ENCODE data around the gene FAM110A. TPM values are rescaled to one million over a fixed set of nuclear protein-coding genes. Genes with fewer than 3 reads are reported as not detected.

The FAM110A gene
- total and polyA plus RNA-seq, 2 of the 8 experiments (the other 6 are each of a cell fraction or from before 2014, with no cell fraction given), result 10.1 to 10.9 TPM

DNA sequence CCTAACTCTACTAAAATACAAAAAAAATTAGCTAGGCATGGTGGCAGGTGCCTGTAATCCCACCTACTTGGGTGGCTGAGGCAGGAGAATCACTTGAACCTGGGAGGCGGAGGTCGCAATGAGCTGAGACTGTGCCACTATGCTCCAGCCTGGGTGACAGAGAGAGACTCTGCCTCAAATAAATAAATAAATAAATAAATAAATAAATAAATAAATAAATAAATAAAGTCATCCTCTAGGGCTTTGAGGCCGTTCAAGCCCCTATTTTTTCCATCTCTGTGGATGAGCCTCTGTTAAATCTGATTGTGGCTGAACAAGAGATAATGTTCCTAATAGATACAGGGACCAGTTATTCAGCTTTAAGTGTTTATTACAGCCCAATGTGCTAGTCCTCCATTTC lies 31.8 kb upstream of the FAM110A start:
- Histone ChIP-seq H3K27ac (ENCODE audit: low read depth, low read length) (no peak overlapping the region), H4K91ac (replicated peaks; ENCODE audit: insufficient read length, low read length) (no peak overlapping the region), H3K23ac (ENCODE audit: insufficient read length) (no peak overlapping the region), H2BK15ac (ENCODE audit: low read length) (no peak overlapping the region), H3K27me3 (replicated peaks in 1 of 4; ENCODE audit: control insufficient read depth in 3 of 4, extremely low read depth in 1 of 4, insufficient read depth in 3 of 4, low read length in 3 of 4) (no peaks in the 10 kb centered on the region), H3K23me2 (ENCODE audit: low read depth, low read length) (no peaks in the 10 kb centered on the region), H2AFZ (ENCODE audit: low read length) (no peak overlapping the region), H2BK5ac (ENCODE audit: low read depth, low read length) (no peak overlapping the region), H2BK12ac (ENCODE audit: low read depth, low read length) (no peak overlapping the region), H3K36me3 (ENCODE audit: control insufficient read depth in 2 of 4, insufficient read depth in 4 of 4, low read length in 3 of 4) (no peaks in the 10 kb centered on the region), H3K4ac (replicated peaks; ENCODE audit: insufficient read length, low read depth, low read length) (no peak overlapping the region), H2BK120ac (replicated peaks; ENCODE audit: low read depth, low read length) (no peak overlapping the region), H3K4me2 (ENCODE audit: insufficient read depth in 1 of 2, low read depth in 2 of 2, low read length in 2 of 2) (no peak overlapping the region), H3K18ac (ENCODE audit: extremely low read depth, low read length) (no peak overlapping the region), H3K79me2 (ENCODE audit: control insufficient read depth in 1 of 2, insufficient read depth in 2 of 2, low read length in 2 of 2) (no peaks in the 10 kb centered on the region), H3K14ac (ENCODE audit: insufficient read length) (no peak overlapping the region), H3K9ac (replicated peaks in 1 of 4; ENCODE audit: extremely low read depth in 1 of 4, low read depth in 3 of 4, low read length in 3 of 4) (no peak overlapping the region), H3K4me3 (ENCODE audit: extremely low read depth in 1 of 4, insufficient read depth in 2 of 4, low read depth in 3 of 4, low read length in 4 of 4) (no peak overlapping the region), H4K8ac (ENCODE audit: extremely low read depth, insufficient read depth, low read length) (no peak overlapping the region), H3K4me1 (replicated peaks in 1 of 4; ENCODE audit: control insufficient read depth in 3 of 4, insufficient read depth in 4 of 4, low read length in 3 of 4) (no peaks in the 10 kb centered on the region), H3K56ac (replicated peaks; ENCODE audit: insufficient read length, low read depth, low read length) (no peak overlapping the region), H2BK20ac (ENCODE audit: low read length) (no peak overlapping the region), H3K79me1 (ENCODE audit: low read depth, low read length) (no peaks in the 10 kb centered on the region), H4K20me1 (replicated peaks in 1 of 2; ENCODE audit: control insufficient read depth in 1 of 2, insufficient read depth in 2 of 2, low read length in 2 of 2) (no peaks in the 10 kb centered on the region), H3K9me3 (ENCODE audit: insufficient read depth in 2 of 2, low read depth in 1 of 2, low read length in 1 of 2) (peaks cover 8 to 29% of the 10 kb centered on the region in 2 experiments), H4K5ac (ENCODE audit: insufficient read length, low read depth, low read length) (no peak overlapping the region), H2AK5ac (ENCODE audit: low read depth, low read length) (no peak overlapping the region)
- POLR2A ChIA-PET (ENCODE audit: partially characterized antibody), result no interaction called here
- DNase-seq (ENCODE audit: low read depth in 1 of 2, low spot score in 2 of 2) (no peak), FAIRE-seq (no peak)
- CTCF ChIA-PET (ENCODE audit: partially characterized antibody), result interaction anchor here (0.7 to 1.7 kb wide), 3 partner anchors 14 to 155 kb away, joined by 3 to 10 read pairs (median 7); no protein-coding TSS in a partner anchor
- TF ChIP-seq, protein P1, sequence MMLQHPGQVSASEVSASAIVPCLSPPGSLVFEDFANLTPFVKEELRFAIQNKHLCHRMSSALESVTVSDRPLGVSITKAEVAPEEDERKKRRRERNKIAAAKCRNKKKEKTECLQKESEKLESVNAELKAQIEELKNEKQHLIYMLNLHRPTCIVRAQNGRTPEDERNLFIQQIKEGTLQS (IDR thresholded peaks at IDR 0.05; ENCODE audit: insufficient read depth, low read depth, low read length), result no peak
- no peak for TF ChIP-seq BACH1 (IDR thresholded peaks at IDR 0.05; ENCODE audit: low read length)
- no peak for TF ChIP-seq JUND (IDR thresholded peaks at IDR 0.05; ENCODE audit: low read length)
- no peak for TF ChIP-seq BCL11A (IDR thresholded peaks at IDR 0.05; ENCODE audit: low read depth in 2 of 2, low read length in 2 of 2)
- no peak for TF ChIP-seq CHD2 (IDR thresholded peaks at IDR 0.05; ENCODE audit: low read length)
- no peak for TF ChIP-seq POLR2A (IDR thresholded peaks at IDR 0.05; ENCODE audit: control extremely low read depth in 1 of 2, low read depth in 2 of 2, low read length in 2 of 2)
- no peak for TF ChIP-seq TAF1 (IDR thresholded peaks at IDR 0.05; ENCODE audit: low read depth, low read length)
- TF ChIP-seq SP4 (IDR thresholded peaks at IDR 0.05; ENCODE audit: low read length), result no peak
- no peak for TF ChIP-seq SP2 (IDR thresholded peaks at IDR 0.05; ENCODE audit: low read length)
- 73% methylated on average over 3 of the region's 3 CpGs; no CpG with 5 or more reads in 1 of the 2 experiments for WGBS, 2 experiments (ENCODE audit: extremely low coverage in 1 of 2, insufficient coverage in 1 of 2, insufficient read length in 1 of 2, insufficient replicate concordance in 2 of 2, low coverage in 1 of 2, low lambda C conversion rate in 2 of 2, missing lambda C conversion rate in 1 of 2)
